Smooth muscle cell (in vitro differentiated cells): Measurements from ENCODE around the gene AKT2. TPM values are rescaled to one million over a fixed set of nuclear protein-coding genes. Genes with fewer than 3 reads are reported as not detected.

Experiments
- DNase-seq: peaks from one replicate; lab custom pipeline; 2025; ENCODE audit not compliant: unreplicated experiment; lab: John Stamatoyannopoulos, UW
- H2AFZ ChIP-seq: fragments of 200-600 bp; sonication (generic); 2 replicates; pipeline ENCODE4 v1.6.0; 2016; ENCODE audit warnings: antibody characterized with exemption, low read depth, mild to moderate bottlenecking
- H3F3A ChIP-seq: fragments of 200-600 bp; sonication (generic); 2 replicates; pipeline ENCODE4 v1.6.0; 2017; ENCODE audit warnings: antibody characterized with exemption, low read depth
- H3K27ac ChIP-seq: fragments of 200-600 bp; sonication (generic); 2 replicates; pipeline ENCODE4 v1.5.1; 2016; ENCODE audit warnings: low read depth, mild to moderate bottlenecking
- H3K27me3 ChIP-seq: fragments of 200-600 bp; sonication (generic); 2 replicates; pipeline ENCODE4 v1.6.1; 2016; ENCODE audit warnings: low read depth, mild to moderate bottlenecking
- H3K36me3 ChIP-seq: fragments of 200-600 bp; sonication (generic); 2 replicates; pipeline ENCODE4 v1.5.1; 2016; ENCODE audit warnings: low read depth
- H3K4me1 ChIP-seq: fragments of 200-600 bp; sonication (generic); 2 replicates; pipeline ENCODE4 v1.5.1; 2016; ENCODE audit warnings: low read depth
- H3K4me2 ChIP-seq: fragments of 200-600 bp; sonication (generic); 2 replicates; pipeline ENCODE4 v1.6.0; 2016; ENCODE audit warnings: mild to moderate bottlenecking
- H3K4me3 ChIP-seq: fragments of 200-600 bp; sonication (generic); 2 replicates; pipeline ENCODE4 v1.5.1; 2016; ENCODE audit warnings: mild to moderate bottlenecking
- H3K79me2 ChIP-seq: fragments of 200-600 bp; sonication (generic); 2 replicates; pipeline ENCODE4 v1.6.0; 2016; ENCODE audit warnings: low read depth, mild to moderate bottlenecking
- H3K9ac ChIP-seq: fragments of 200-600 bp; sonication (generic); 2 replicates; pipeline ENCODE4 v1.6.0; 2016; ENCODE audit warnings: low read depth
- H3K9me3 ChIP-seq: fragments of 200-600 bp; sonication (generic); replicated peaks from 2 replicates; pipeline ENCODE4 v1.5.1; 2016; ENCODE audit warnings: low read depth
- H4K20me1 ChIP-seq: fragments of 200-600 bp; sonication (generic); 2 replicates; pipeline ENCODE4 v1.6.0; 2016; ENCODE audit warnings: low read depth
- CTCF ChIP-seq: fragments of 200-600 bp; sonication (generic); IDR thresholded peaks from 2 replicates; pipeline ENCODE4 v1.5.1; 2017; ENCODE audit warnings: borderline replicate concordance, mild to moderate bottlenecking, antibody characterized with exemption; ENCODE audit not compliant: insufficient read depth, poor library complexity, severe bottlenecking
- WGBS: methylation state at CpG from one replicate; pipeline ENCODE4 v1.1.7; 2016; ENCODE audit warnings: low lambda C conversion rate; 5-methylcytosine and 5-hydroxymethylcytosine counted together
- polyA plus RNA-seq: library from polyadenylated mRNA; unstranded; fragments of >200 nt; fragmentation: Nextera tagmentation; extraction: Ambion mirVana; gene quantifications from 2 replicates; pipeline ENCODE4 v1.2.1, GENCODE V29; 2016
- total RNA-seq: library from RNA; depleted of rRNA; stranded (reverse); fragments of >200 nt; gene quantifications from 2 replicates; pipeline ENCODE4 v1.2.3, GENCODE V29; 2014

The AKT2 gene
- total and polyA plus RNA-seq, 2 experiments from 2014 or later, result 26.6 to 62.6 TPM

DNA sequence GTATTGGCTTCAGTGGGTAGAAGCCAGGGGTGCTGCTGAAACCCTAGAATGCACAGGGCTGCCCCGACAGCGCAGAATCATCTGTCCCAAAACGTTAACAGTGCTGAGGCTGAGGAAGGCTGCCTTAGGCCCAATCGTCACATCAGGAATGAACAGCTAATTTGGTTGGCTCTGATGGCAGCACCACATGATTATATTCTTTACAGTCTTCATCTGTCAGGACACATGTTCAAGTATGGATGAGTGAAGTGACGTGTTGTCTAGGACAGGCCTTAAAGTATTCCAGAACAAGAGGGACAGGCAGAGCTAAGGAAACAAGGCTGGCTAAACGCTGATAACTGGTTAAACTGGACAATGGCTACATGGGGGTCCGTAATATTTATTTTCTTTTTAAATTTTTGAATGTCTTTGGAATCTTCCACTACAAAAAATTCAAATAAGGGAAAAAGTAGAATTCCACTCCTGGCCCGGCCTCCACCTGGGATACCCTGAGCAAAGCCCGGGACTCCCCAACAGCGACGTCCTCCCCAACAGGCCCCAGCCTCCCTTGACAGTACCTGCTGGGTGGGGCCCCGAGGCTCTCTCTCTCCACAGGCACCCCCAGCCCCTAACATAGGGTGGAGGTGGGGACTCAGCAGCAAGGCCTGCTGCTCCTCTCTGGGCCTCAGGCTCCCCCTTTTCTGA, 43.9 kb downstream of the AKT2 start:
- Histone ChIP-seq H3K9me3 (no peaks in the 10 kb centered on the region), H4K20me1 (peaks cover 34% of the 10 kb centered on the region), H3F3A (no peaks in the 10 kb centered on the region), H3K4me2 (no peak overlapping the region), H3K9ac (no peak overlapping the region), H3K27me3 (no peaks in the 10 kb centered on the region), H3K27ac (no peak overlapping the region), H2AFZ (no peak overlapping the region), H3K4me3 (no peak overlapping the region), H3K4me1 (no peaks in the 10 kb centered on the region), H3K36me3 (no peaks in the 10 kb centered on the region), H3K79me2 (no peaks in the 10 kb centered on the region)
- TF ChIP-seq CTCF, result no peak
- no peak for DNase-seq
- 98% methylated on average over 9 of the region's 12 CpGs for WGBS

DNA sequence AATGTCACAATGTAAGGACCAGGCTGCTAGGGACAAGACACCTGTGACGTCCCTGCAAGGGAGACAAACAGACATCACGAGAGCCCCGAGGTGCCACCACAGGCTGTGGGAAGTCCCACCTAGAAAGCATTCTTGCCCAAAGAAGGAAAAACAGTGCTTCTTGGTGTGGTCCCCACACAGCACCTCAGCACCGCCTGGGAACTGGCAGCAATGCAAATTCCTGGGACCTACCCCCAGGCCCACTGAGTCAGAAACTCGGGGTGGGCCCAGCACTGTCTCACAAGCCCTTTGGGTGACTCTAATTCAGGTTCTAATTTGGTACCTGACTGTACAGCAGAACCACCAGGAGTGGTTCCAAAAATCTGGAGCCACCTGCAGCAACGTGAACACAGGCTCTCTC, 44.8 kb downstream of the AKT2 start:
- H4K20me1 ChIP-seq, result peaks cover 25% of the 10 kb centered on the region
- TF ChIP-seq CTCF, result no peak
- no peaks in the 10 kb centered on the region for H3K36me3 ChIP-seq
- H3K4me2 ChIP-seq, result no peak overlapping the region
- H3K27ac ChIP-seq, result no peak overlapping the region
- H3K9me3 ChIP-seq, result no peaks in the 10 kb centered on the region
- no peak overlapping the region for H2AFZ ChIP-seq
- no peaks in the 10 kb centered on the region for H3F3A ChIP-seq
- no peaks in the 10 kb centered on the region for H3K27me3 ChIP-seq
- no peaks in the 10 kb centered on the region for H3K4me1 ChIP-seq
- no peak overlapping the region for H3K9ac ChIP-seq
- DNase-seq, result no peak
- H3K4me3 ChIP-seq, result no peak overlapping the region
- H3K79me2 ChIP-seq, result no peaks in the 10 kb centered on the region
- WGBS, result 96% methylated on average over 6 of the region's 6 CpGs

DNA sequence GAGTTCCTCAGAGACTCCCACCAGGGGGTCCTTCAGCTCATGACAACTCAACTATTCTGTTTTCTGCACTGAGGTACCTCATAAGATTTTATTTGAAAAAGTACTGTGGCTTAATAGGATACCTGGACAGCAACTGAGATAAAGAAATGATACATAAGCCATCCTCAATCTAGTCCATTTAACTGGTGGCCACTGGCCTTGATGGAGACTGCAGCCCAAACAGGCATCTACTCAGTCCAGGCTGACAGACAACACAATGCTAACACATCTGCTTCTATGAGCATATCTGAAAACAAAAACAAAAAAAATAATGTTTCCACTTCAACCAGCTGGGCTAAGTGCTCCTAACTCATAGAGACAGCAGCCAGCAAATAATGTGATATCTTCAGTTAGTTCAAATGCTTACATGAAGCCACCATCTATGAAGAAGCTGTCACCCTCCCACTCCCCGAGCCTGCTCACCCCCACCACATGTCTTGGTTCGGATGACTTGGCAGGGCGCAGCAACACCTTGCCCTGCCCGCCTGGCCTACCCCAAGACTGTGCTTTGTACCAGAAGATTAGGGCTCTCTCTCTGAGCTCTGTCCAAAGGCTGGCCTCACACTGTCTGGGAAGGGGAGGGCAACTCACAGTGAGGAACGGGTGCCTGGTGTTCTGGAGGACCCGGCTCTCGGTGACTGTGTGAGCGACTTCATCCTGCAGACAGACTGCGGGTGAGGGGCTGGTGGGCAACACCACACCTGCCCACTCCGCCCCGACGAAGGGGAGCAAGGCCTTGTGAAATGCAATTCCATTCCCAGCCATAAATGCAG, 45.5 kb downstream of the AKT2 start:
- Histone ChIP-seq H3K4me1 (no peaks in the 10 kb centered on the region), H3K4me3 (no peak overlapping the region), H2AFZ (no peak overlapping the region), H3K27ac (no peak overlapping the region), H3K9me3 (no peaks in the 10 kb centered on the region), H3K9ac (no peak overlapping the region), H3K4me2 (no peak overlapping the region), H3K36me3 (no peaks in the 10 kb centered on the region), H3K79me2 (no peaks in the 10 kb centered on the region), H3F3A (no peaks in the 10 kb centered on the region), H4K20me1 (peaks cover 18% of the 10 kb centered on the region), H3K27me3 (no peaks in the 10 kb centered on the region)
- WGBS, result 95% methylated on average over 12 of the region's 12 CpGs
- TF ChIP-seq CTCF, result no peak
- no peak for DNase-seq
